Gastroesophageal sphincter (tissue), 3 donors: ENCODE measurements around the gene NPDC1.
A peak's percentile ranks its signal among the peaks of the same experiment; 100 is the strongest.

Experiments
- CTCF ChIP-seq, 4 experiments: fragments of 200-600 bp in 2 of 4; fragments of 450-650 bp in 2 of 4; sonication (generic) in 1 of 4; IDR thresholded peaks; one replicate each; pipeline ENCODE4 v1.5.1; 2017 to 2019; ENCODE audit warnings: antibody characterized with exemption in 4 of 4, mild to moderate bottlenecking in 2 of 4, moderate library complexity in 2 of 4
- EP300 ChIP-seq: sonication (generic); formaldehyde crosslinking; IDR thresholded peaks from one replicate; pipeline ENCODE4 v1.6.1; 2017; ENCODE audit warnings: antibody characterized with exemption, mild to moderate bottlenecking
- POLR2AphosphoS5 ChIP-seq: sonication (generic); formaldehyde crosslinking; IDR thresholded peaks from one replicate; pipeline ENCODE4 v1.6.1; 2017; ENCODE audit warnings: antibody characterized with exemption

DNA sequence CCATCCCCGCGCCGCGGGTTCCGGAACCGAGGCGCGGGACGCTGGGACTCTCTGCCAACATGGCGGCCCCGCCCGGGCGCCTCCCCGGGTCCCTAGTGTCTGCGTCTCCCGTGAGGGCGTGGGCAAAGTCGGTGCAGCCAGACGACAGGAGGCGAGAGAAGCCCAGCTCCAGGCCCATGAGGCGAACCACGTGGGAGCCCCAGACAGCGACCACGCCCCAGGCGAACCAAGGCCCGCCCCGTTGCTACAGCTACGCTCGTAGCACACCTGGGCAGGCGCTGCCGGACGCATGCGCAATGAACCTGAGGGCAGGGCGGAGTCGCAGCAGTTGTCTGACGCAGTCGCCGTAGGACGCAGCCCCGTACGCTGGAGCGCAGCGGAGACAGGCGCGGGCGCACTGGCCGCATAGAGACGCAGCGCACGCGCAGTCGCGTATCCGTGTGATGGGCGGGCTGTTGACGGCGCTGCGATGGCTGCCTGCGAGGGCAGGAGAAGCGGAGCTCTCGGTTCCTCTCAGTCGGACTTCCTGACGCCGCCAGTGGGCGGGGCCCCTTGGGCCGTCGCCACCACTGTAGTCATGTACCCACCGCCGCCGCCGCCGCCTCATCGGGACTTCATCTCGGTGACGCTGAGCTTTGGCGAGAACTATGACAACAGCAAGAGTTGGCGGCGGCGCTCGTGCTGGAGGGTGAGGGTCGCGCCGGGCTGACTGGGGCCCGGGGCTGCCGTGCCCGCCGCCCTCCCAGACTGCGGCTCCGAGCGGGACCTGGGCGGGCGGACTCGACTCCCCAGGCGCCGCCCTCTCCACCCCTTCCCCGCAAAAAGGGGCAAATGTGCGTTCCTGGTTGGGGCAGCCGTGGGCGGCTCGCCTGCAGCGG, 40.8 kb upstream of the NPDC1 start, which contains the start of gene MAN1B1:
- peak in 2 of 4 experiments; percentile 11 to 27 for TF ChIP-seq CTCF (IDR thresholded peaks at IDR 0.05)
- peak; percentile 81 for TF ChIP-seq POLR2AphosphoS5
- no peak for TF ChIP-seq EP300
